Measurements from ENCODE around the gene ARPP21.

The ARPP21 gene

DNA sequence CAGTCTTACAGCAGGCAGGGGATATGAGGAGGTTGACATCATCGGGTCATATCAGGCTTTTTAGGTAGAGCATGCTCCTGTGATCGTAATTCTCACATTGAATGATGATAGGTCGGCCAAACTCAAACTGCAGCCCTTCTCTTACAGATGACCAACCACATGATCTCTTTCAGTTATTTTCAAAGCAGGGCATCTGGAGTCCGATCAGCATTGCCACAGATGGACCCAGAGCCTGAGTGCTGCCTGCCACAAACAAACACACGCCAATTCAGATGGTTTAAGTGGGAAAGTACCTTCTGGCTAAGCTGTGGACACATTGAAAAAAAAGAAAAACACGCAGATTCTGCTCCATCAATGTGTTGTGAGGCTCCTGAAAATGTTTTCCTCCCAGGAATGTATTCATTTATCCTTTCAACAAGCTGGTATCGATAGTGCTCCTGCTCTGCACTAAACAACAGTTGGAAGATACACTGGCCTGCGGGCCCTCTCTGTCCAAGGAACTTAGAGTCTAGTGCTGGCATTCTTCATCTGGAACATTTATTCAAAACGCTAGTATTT, 31.2 kb downstream of the ARPP21 start:
- no peak for FAIRE-seq
- no peak for DNase-seq (ENCODE audit: extremely low spot score, insufficient read length, low read depth)

- DNase-seq (ENCODE audit: extremely low spot score, insufficient read length, low read depth) (no peak), FAIRE-seq (no peak)
Measured at GRCh38 chr3:35671483-35671882, 32.2 kb downstream of the ARPP21 start.

DNA sequence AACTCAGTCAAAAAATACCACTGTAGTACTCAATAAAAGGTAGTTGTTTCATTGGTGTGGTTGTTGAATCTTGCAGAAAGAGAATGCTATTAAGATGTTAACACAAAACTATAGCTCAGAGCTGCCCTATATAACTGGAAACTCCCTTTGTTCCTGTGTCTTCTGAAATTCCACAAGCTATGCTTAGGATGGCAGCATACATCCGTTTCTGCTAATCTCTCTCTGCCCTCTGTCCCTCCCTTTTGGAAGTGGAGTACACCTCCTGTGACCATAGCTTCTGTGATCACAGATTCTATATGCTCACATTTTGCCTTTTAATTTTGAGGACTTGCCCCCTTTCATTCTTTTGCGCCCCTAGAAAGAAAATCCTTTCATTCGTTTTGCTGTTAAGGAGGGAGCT, 33.7 kb downstream of the ARPP21 start:
- no peak for FAIRE-seq

DNA sequence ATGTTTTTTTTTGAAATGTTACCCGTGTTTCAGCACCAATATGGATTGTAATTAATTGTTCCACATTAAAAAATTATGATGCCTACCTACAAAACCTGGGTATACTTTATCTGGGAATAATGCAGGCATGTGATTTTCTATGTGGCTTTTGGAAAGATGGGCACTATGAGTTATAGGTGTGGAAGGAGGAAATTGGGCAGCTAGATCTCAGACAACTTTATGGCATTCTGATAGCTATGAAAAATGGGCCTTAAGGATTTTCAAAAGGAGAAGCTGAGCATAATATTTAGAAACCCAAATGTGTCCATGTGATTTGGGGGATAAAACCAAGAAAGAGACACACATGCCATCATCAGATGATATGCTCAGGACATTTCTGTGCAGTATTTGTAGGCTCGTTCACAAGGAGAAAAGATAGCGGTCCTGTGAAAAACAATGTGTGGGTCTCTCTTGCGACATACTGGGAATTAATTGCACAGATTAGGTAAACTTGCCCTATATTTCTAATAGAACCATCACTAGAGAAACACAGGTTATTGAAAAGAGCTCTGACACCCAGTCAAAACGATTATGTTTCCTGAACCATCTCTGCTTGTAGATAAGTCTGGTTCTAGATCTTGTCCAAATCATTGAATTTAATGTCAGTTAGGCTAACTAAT, 35.3 kb downstream of the ARPP21 start:
- FAIRE-seq (no peak), DNase-seq (ENCODE audit: extremely low spot score, insufficient read length, low read depth) (no peak)

More for the DNA sequence above, 33.7 kb downstream of the ARPP21 start:
- DNase-seq (ENCODE audit: extremely low spot score, insufficient read length, low read depth), result no peak

- no peak for DNase-seq (ENCODE audit: extremely low spot score, insufficient read length, low read depth)
- FAIRE-seq, result no peak
Measured at GRCh38 chr3:35675206-35675605, 35.9 kb downstream of the ARPP21 start.

DNA sequence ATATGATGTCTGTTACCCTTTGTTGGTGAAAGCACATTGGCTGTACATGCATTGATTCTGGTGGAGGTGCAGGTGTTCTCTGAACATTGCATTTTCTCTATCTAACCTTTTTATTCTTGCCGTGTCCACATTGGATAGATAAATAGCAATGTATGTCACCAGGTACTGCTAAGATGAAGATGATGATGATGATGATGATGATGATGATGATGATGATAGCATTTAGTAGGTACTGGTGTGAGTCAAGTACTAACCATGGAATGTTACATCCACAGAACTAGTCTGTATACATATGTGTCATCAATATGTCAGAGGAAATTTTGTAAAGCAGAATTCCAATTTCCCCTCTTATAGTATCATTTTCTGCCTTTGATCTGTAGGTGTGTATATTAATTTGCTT, 36.3 kb downstream of the ARPP21 start:
- no peak for DNase-seq (ENCODE audit: extremely low spot score, insufficient read length, low read depth)

DNA sequence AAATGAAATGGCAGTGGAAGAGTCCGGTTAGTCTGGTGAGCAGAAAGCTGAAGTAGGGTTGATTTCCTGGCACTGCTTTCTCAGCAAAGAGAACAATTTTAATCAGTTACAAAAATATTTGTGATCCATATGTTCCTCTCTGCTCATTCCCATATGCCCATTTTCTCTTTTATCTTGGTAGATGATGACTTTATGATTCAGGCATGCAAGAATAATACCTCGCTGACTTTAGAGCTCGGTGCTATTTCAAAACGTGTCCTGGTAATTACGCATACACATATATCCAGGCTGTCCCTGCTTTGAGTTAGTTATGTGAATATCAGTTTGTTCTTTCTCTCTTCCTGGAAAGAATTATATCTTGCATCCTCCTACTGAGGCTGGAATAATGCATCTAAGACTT, 38.5 kb downstream of the ARPP21 start:
- FAIRE-seq (no peak), DNase-seq (ENCODE audit: extremely low spot score, insufficient read length, low read depth) (no peak)

More for the DNA sequence above, 36.3 kb downstream of the ARPP21 start:
- FAIRE-seq, result no peak

- FAIRE-seq, result no peak
- no peak for DNase-seq (ENCODE audit: extremely low spot score, insufficient read length, low read depth)
Measured at GRCh38 chr3:35678643-35679161, 39.4 kb downstream of the ARPP21 start.

DNA sequence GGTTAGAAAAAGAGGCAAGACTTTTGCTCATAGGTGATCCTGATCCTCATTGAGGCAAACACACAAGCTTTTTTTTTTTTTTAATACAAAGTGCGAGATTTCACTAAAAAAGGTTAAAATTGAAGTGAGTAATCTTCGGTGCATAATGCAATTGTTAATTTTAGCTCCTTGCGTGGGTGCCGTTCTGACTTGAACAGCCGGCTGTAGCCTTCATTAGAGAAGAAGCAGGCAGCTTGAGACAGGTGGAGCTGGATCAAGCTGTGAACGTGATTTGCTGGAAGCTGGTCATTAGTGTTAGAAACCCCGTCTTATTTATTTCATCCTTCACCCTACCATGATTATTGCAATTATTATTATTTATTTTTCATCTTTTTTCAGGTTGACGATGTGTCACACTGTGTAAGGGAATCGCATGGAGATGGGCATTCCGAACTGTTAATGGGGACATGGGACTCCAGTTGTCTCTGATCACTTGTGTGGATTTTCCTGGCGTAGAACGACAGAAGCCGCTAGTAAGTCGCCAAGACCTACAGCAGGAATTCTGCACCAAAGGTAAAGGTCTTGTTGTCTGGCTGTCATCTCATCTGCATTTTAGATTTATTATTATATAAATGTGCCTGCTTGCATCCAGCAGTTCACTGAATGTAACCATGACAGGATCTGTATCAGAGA, 40.2 kb downstream of the ARPP21 start:
- FAIRE-seq, result no peak
- no peak for DNase-seq (ENCODE audit: extremely low spot score, insufficient read length, low read depth)

DNA sequence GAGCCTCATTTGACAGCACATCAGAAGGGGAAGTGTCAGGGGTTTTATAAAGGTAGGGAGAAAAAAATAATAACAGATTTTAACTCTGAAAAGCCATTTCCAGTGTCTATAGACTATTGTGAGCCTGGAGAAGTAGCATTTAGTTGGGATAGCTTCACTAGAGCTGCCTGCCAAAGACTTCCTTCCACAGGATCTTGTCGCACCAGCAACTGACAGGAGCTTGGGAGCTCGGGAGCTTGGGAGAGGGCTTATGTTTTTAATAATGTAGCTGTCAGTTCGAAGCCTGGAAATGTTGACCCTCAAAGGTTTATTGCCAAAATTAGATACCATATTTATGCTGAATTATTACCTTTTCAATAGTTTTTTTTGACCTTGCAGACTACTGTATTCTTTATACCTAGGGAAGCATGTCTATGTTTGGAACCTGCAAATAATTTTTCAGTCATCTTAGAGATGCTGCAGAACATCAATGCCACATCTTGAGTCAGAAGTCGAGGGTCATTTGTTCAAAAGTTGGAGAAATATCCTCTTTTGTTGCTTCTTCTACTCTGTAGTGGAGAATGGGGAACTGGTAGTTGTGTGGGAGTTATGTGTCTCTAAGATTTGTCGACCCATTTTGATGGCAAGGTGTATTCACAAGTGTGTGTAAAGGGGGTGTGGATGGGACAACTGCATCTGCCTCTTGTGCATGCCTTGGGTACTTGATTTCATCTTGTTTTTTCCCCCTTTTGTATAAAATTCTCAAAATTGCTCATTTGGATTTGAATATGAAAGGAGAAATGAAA, 41.7 kb downstream of the ARPP21 start:
- no peak for FAIRE-seq

GRCh38 chr3:35685153-35685552, 45.8 kb downstream of the ARPP21 start:
- no peak for FAIRE-seq

More for the DNA sequence above, 41.7 kb downstream of the ARPP21 start:
- no peak for DNase-seq (ENCODE audit: extremely low spot score, insufficient read length, low read depth)

GRCh38 chr3:35688826-35689225, 49.5 kb downstream of the ARPP21 start:
- FAIRE-seq (no peak), DNase-seq (ENCODE audit: extremely low spot score, insufficient read length, low read depth) (no peak)

More at GRCh38 chr3:35685153-35685552, 45.8 kb downstream of the ARPP21 start:
- no peak for DNase-seq (ENCODE audit: extremely low spot score, insufficient read length, low read depth)

- no peak for FAIRE-seq
Measured at GRCh38 chr3:35690271-35690670, 50.9 kb downstream of the ARPP21 start.

DNA sequence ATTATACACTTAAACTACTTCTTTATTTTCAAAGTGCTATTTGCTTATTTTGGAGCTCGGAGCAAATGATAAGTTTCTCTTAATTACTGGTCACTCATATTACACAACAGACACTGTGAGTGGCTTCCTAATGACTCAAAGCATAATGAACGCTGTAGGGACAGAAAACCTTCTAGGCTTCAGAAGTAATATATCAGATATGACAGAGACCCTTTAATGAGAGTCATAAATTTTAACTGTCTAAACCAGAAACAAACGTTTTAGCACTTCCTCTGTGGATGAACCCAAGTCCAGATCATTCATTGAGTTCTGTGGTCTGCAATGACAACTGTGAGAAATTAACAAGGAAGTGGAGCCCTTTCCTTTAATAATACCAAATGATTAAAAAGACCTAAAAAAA, 66.6 kb downstream of the ARPP21 start:
- DNase-seq (ENCODE audit: extremely low spot score, insufficient read length, low read depth), result no peak
- no peak for FAIRE-seq

More at GRCh38 chr3:35690271-35690670, 50.9 kb downstream of the ARPP21 start:
- no peak for DNase-seq (ENCODE audit: extremely low spot score, insufficient read length, low read depth)

DNA sequence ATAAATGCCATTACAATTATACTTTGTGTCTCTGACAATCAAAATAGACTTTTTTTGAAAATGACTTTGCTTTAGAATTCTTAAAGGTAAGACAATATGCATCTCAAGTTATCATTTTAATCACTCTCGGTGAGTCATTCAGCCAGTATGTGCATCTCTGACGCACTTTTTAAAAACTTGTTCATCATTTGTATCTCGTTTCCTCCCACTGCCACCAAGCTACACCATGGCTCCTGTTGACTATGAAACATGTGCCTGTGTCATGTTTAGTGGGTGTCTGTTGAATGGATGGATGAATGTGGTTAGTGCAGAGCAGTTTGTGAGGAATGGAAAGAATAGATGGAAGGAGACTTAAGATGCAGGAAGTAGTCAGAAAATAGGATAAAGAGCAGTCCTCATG, 68.6 kb downstream of the ARPP21 start:
- DNase-seq (ENCODE audit: extremely low spot score, insufficient read length, low read depth), result no peak
- no peak for FAIRE-seq

GRCh38 chr3:35708394-35709271, 69.3 kb downstream of the ARPP21 start:
- DNase-seq (ENCODE audit: extremely low spot score, insufficient read length, low read depth) (no peak), FAIRE-seq (no peak)

GRCh38 chr3:35709691-35710090, 70.4 kb downstream of the ARPP21 start:
- FAIRE-seq, result no peak
- DNase-seq (ENCODE audit: extremely low spot score, insufficient read length, low read depth), result no peak

DNA sequence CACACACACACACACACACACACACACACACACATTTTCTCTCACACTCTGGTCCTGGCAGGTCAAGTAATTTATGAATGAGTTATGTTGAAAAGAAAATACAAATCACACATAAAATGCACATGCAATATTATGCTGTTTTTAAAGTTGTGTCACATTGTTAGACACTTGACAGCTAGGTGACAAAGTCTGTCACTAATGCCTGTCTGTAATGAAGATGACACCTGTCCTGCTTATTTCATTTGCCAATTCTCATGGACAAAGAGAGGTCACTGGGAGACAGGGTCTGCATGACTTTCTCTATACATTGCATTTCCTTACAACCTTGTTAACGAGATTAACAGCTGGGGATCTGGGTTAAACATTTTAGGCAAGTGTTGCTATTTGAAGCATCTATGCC, 71.2 kb downstream of the ARPP21 start:
- FAIRE-seq, result no peak
- no peak for DNase-seq (ENCODE audit: extremely low spot score, insufficient read length, low read depth)

- DNase-seq (ENCODE audit: extremely low spot score, insufficient read length, low read depth) (no peak), FAIRE-seq (no peak)
Measured at GRCh38 chr3:35718921-35719320, 79.6 kb downstream of the ARPP21 start.

Data from GM18507 (cell line).